Osteocyte (in vitro differentiated cells): ENCODE data around the gene PPP2R2D. TPM values are rescaled to one million over a fixed set of nuclear protein-coding genes. Genes with fewer than 3 reads are reported as not detected.

Experiments
- DNase-seq: peaks from one replicate; pipeline ENCODE4 v3.0.0; 2021; ENCODE audit warnings: mixed read lengths; ENCODE audit not compliant: unreplicated experiment; ENCODE audit errors: extremely low spot score
- H3K27ac Mint-ChIP-seq: one replicate; pipeline ENCODE4 v1.8.0; 2021; ENCODE audit warnings: mild to moderate bottlenecking, mixed read lengths; ENCODE audit not compliant: unreplicated experiment
- H3K27me3 Mint-ChIP-seq: one replicate; pipeline ENCODE4 v1.8.0; 2021; ENCODE audit warnings: mixed read lengths; ENCODE audit not compliant: unreplicated experiment
- H3K36me3 Mint-ChIP-seq: one replicate; pipeline ENCODE4 v1.8.0; 2021; ENCODE audit warnings: mixed read lengths; ENCODE audit not compliant: unreplicated experiment
- H3K4me1 Mint-ChIP-seq: one replicate; pipeline ENCODE4 v1.8.0; 2021; ENCODE audit warnings: mixed read lengths; ENCODE audit not compliant: unreplicated experiment
- H3K4me3 Mint-ChIP-seq: one replicate; pipeline ENCODE4 v1.8.0; 2021; ENCODE audit warnings: mild to moderate bottlenecking, moderate library complexity, mixed read lengths; ENCODE audit not compliant: unreplicated experiment
- H3K9me3 Mint-ChIP-seq: one replicate; pipeline ENCODE4 v1.8.0; 2021; ENCODE audit warnings: mixed read lengths; ENCODE audit not compliant: unreplicated experiment
- total RNA-seq: library from RNA; stranded (reverse); gene quantifications from 2 replicates; pipeline ENCODE4 v1.2.1, GENCODE V29; 2021
- TF ChIP-seq, protein P1 (sequence below): fragments of 200-600 bp; sonication (generic); IDR thresholded peaks from 2 replicates; pipeline ENCODE4 v1.5.0; 2021; ENCODE audit warnings: antibody characterized with exemption, mild to moderate bottlenecking, moderate library complexity

Gene PPP2R2D
- total RNA-seq, 1 donor from 2014 or later: 28.9 TPM

DNA sequence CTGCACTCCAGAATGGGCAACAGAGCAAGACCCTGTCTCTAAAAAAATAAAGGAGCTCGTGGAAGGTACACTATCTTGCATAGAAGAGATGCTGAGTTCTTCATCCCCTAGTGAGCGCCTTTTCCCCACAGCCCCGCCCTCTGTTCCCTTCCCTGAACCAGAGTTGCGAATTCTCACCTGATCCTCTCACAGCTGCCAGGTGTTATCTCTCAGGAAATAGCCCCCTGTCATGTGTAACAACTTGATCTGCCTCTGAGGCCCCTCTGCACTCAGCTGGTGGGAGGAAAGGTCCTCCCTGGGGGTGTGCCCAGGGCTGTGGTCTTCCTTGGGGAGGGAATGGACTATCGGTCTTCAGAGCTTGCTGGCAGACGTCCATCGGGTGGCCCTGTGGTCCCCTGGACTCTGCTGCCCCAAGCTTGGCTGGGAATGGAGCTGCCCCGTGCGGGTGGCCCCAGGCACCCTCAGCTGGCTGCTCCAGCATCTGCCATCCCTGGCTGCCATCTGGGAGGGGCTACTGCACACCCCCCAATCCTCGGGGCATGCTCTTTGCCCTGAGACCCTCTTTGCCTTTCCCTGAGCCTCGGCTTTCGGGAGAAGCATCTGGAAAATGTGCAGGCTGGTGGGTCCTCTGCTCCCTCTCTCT lies 102.6 kb downstream of the PPP2R2D start:
- Mint-ChIP-seq H3K4me1 (peaks cover 3% of the 10 kb centered on the region), H3K9me3 (peaks cover 5% of the 10 kb centered on the region), H3K4me3 (no peak overlapping the region), H3K27me3 (peaks cover 22% of the 10 kb centered on the region), H3K36me3 (no peaks in the 10 kb centered on the region), H3K27ac (no peak overlapping the region)
- TF ChIP-seq, protein P1, sequence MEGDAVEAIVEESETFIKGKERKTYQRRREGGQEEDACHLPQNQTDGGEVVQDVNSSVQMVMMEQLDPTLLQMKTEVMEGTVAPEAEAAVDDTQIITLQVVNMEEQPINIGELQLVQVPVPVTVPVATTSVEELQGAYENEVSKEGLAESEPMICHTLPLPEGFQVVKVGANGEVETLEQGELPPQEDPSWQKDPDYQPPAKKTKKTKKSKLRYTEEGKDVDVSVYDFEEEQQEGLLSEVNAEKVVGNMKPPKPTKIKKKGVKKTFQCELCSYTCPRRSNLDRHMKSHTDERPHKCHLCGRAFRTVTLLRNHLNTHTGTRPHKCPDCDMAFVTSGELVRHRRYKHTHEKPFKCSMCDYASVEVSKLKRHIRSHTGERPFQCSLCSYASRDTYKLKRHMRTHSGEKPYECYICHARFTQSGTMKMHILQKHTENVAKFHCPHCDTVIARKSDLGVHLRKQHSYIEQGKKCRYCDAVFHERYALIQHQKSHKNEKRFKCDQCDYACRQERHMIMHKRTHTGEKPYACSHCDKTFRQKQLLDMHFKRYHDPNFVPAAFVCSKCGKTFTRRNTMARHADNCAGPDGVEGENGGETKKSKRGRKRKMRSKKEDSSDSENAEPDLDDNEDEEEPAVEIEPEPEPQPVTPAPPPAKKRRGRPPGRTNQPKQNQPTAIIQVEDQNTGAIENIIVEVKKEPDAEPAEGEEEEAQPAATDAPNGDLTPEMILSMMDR: no peak
- no peak for DNase-seq

DNA sequence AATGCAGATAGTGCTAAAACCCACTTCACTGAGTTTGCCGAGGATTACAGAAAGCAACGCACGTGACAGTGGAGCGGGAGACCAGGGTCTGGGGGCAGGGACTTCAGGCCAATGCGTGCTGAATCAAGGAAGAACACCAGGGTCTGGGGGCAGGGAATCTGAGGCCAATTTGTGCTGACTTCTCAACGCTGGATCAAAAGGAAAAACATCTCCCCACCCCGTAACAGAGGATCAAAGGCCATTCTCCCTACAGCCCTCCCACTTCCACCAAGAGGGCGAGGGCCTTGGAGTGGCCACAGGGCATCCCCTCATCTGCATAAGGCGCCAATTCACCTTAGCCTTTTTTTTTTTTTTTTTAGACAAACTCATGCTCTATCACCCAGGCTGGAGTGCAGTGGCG lies 103.2 kb downstream of the PPP2R2D start:
- H3K27ac Mint-ChIP-seq: no peak overlapping the region
- peaks cover 5% of the 10 kb centered on the region for H3K9me3 Mint-ChIP-seq
- H3K36me3 Mint-ChIP-seq: no peaks in the 10 kb centered on the region
- TF ChIP-seq, protein P1: no peak
- H3K4me1 Mint-ChIP-seq: no peaks in the 10 kb centered on the region
- H3K27me3 Mint-ChIP-seq: peaks cover 28% of the 10 kb centered on the region
- DNase-seq: no peak
- H3K4me3 Mint-ChIP-seq: no peak overlapping the region

DNA sequence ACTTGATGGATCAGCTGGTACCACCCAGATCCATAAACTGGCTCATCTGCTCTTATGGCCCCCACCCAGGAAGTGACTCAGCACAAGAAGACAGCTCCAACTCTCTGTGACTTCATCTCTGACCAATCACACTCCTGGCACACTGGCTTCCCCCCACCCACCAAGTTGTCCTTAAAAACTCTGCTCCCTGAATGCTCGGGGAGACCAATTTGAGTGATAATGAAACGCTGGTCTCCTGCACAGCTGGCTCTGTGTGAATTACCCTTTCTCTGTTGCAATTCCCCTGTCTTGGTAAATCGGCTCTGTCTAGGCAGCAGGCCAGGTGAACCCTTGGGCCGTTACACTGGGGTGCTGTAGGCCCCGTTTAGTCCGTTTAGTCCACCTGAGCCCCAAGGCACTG lies 104.3 kb downstream of the PPP2R2D start:
- peaks cover 39% of the 10 kb centered on the region for H3K27me3 Mint-ChIP-seq
- no peak overlapping the region for H3K27ac Mint-ChIP-seq
- H3K4me3 Mint-ChIP-seq: no peak overlapping the region
- H3K4me1 Mint-ChIP-seq: no peaks in the 10 kb centered on the region
- peaks cover 5% of the 10 kb centered on the region for H3K9me3 Mint-ChIP-seq
- no peak for DNase-seq
- H3K36me3 Mint-ChIP-seq: no peaks in the 10 kb centered on the region
- TF ChIP-seq, protein P1: no peak

DNA sequence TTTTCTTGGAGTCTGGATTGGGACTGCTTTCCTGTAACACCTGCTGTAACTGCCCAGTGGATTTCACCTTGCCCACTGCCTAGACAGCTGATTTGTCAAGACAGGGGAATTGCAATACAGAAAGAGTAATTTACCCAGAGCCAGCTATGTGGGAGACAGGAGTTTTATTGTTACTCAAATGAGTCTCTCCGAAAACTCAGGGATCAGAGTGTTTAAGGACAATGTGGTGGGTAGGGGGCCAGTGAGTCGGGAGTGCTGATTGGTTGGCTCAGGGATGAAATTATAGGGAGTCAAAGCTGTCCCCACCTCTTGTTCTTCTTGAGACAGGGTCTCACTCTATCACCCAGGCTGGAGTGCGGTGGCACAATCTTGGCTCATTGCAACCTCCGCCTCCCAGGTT lies 106.2 kb downstream of the PPP2R2D start:
- H3K27ac Mint-ChIP-seq: no peak overlapping the region
- no peak for DNase-seq
- H3K27me3 Mint-ChIP-seq: peaks cover 52% of the 10 kb centered on the region
- peaks cover 5% of the 10 kb centered on the region for H3K9me3 Mint-ChIP-seq
- TF ChIP-seq, protein P1: no peak
- no peak overlapping the region for H3K4me3 Mint-ChIP-seq
- H3K4me1 Mint-ChIP-seq: no peaks in the 10 kb centered on the region
- H3K36me3 Mint-ChIP-seq: no peaks in the 10 kb centered on the region

DNA sequence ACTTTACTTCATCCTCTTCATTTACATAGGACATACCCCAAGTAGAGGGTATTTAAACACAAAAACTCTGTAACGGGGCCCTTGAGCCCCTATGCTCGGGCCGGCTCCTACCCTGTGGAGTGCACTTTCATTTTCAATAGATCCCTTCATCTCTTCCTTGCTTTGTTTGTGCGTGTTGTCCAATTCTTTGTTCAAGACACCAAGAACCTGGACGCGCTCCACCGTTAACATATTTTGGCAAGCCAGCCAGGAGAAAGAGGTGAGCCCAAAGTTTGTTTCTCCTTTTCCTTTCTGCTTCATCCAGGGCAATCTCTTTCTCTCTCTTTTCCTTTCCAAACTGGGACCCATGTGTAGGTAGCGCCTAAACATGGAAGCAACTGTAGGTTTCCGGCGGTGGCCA lies 106.9 kb downstream of the PPP2R2D start:
- no peak for DNase-seq
- no peaks in the 10 kb centered on the region for H3K36me3 Mint-ChIP-seq
- H3K4me3 Mint-ChIP-seq: no peak overlapping the region
- H3K27ac Mint-ChIP-seq: no peak overlapping the region
- peaks cover 46% of the 10 kb centered on the region for H3K27me3 Mint-ChIP-seq
- peaks cover 5% of the 10 kb centered on the region for H3K9me3 Mint-ChIP-seq
- no peaks in the 10 kb centered on the region for H3K4me1 Mint-ChIP-seq
- TF ChIP-seq, protein P1: no peak

Other genes with a start within 250 kb of the PPP2R2D start
- 29.2 and 31.6 TPM in 2 replicates for gene BNIP3, start 80.9 kb downstream of the PPP2R2D start, total RNA-seq
- gene JAKMIP3, start 164.9 kb downstream of the PPP2R2D start, total RNA-seq: 0.64 and 0.65 TPM in 2 replicates